Adipocyte (in vitro differentiated cells): ENCODE measurements around the gene ASTN2.

Source experiments
- DNase-seq: peaks from one replicate; pipeline ENCODE4 v3.0.0-alpha.2; 2015; ENCODE audit warnings: low read depth
- H3K27me3 ChIP-seq: replicated peaks from 2 replicates; pipeline ENCODE4 v1.7.0; 2013; ENCODE audit warnings: mild to moderate bottlenecking, low read length, moderate library complexity; ENCODE audit not compliant: control insufficient read depth, insufficient read depth
- H3K36me3 ChIP-seq: 2 replicates; pipeline ENCODE4 v1.7.0; 2013; ENCODE audit warnings: low read length, mild to moderate bottlenecking, moderate library complexity; ENCODE audit not compliant: control insufficient read depth, insufficient read depth, severe bottlenecking
- H3K4me1 ChIP-seq: 2 replicates; pipeline ENCODE4 v1.7.0; 2013; ENCODE audit warnings: mild to moderate bottlenecking, low read length, moderate library complexity; ENCODE audit not compliant: control insufficient read depth, insufficient read depth
- H3K4me3 ChIP-seq: 2 replicates; pipeline ENCODE4 v1.7.0; 2013; ENCODE audit warnings: mild to moderate bottlenecking, low read length, moderate library complexity
- H3K9ac ChIP-seq: 2 replicates; pipeline ENCODE4 v1.7.0; 2013; ENCODE audit warnings: mild to moderate bottlenecking, low read length, moderate library complexity
- H3K9me3 ChIP-seq: 2 replicates; pipeline ENCODE4 v1.7.0; 2013; ENCODE audit warnings: mild to moderate bottlenecking, low read length, moderate library complexity; ENCODE audit not compliant: control insufficient read depth

The ASTN2 gene

DNA sequence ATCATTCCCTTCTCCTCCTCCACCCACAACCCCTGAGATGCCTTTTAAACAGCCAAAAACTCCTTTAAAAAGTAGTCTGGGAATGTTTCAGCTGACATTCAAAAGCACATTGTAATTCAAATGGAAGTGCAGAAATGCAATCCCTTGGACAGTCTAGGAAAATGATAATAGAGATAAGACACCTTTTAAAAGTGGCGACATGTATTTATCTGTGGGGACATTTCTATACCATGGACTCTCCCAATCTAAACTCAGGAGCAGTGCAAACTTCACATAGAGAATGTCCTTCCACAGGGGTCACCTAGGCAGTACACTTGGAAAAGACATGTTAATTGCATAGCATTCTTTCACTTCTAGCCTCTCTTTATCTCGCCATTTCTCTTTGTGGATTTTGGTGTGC lies 694.7 kb downstream of the ASTN2 start:
- H3K4me1 ChIP-seq, result peaks cover 11% of the 10 kb centered on the region
- no peak overlapping the region for H3K9ac ChIP-seq
- no peaks in the 10 kb centered on the region for H3K27me3 ChIP-seq
- no peak overlapping the region for H3K4me3 ChIP-seq
- no peak for DNase-seq
- H3K9me3 ChIP-seq, result no peaks in the 10 kb centered on the region
- no peaks in the 10 kb centered on the region for H3K36me3 ChIP-seq

GRCh38 chr9:116718111-116718510 lies 696.7 kb downstream of the ASTN2 start:
- no peak overlapping the region for H3K4me3 ChIP-seq
- no peak for DNase-seq

GRCh38 chr9:116717150-116717549 lies 697.7 kb downstream of the ASTN2 start:
- DNase-seq, result no peak
- peaks cover 11% of the 10 kb centered on the region for H3K4me1 ChIP-seq

More at GRCh38 chr9:116718111-116718510, 696.7 kb downstream of the ASTN2 start:
- Histone ChIP-seq H3K9me3 (no peaks in the 10 kb centered on the region), H3K36me3 (no peaks in the 10 kb centered on the region), H3K4me1 (peaks cover 11% of the 10 kb centered on the region), H3K9ac (no peak overlapping the region), H3K27me3 (no peaks in the 10 kb centered on the region)

GRCh38 chr9:116716438-116716837 lies 698.4 kb downstream of the ASTN2 start:
- Histone ChIP-seq H3K4me1 (peaks cover 11% of the 10 kb centered on the region), H3K4me3 (peak overlapping the region; percentile 14), H3K9ac (no peak overlapping the region), H3K36me3 (no peaks in the 10 kb centered on the region), H3K27me3 (no peaks in the 10 kb centered on the region), H3K9me3 (no peaks in the 10 kb centered on the region)
- DNase-seq, result no peak

More at GRCh38 chr9:116717150-116717549, 697.7 kb downstream of the ASTN2 start:
- no peaks in the 10 kb centered on the region for H3K9me3 ChIP-seq
- no peak overlapping the region for H3K9ac ChIP-seq
- H3K36me3 ChIP-seq, result no peaks in the 10 kb centered on the region
- peak overlapping the region; percentile 14 for H3K4me3 ChIP-seq
- H3K27me3 ChIP-seq, result no peaks in the 10 kb centered on the region

DNA sequence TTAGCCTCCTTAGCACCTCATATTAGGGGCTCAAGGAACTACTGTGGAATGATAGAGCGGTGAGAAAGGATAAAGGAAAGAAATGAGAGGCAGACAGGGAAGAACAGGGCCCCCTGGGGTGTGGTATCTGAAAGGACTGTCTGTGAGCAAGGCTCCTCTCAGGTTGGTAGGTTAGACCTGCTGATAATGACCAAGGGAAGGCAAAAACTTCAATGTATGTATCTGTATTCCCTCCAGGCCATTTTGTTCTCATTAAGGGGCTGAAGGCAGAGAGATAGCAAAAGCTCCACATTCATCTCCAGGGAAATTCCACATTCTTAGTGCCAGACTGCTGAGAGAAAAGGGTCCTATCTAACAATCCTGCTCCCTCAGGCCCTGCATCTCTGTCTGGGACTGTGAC lies 699.1 kb downstream of the ASTN2 start:
- no peaks in the 10 kb centered on the region for H3K27me3 ChIP-seq
- no peak overlapping the region for H3K9ac ChIP-seq
- no peak for DNase-seq
- H3K36me3 ChIP-seq, result no peaks in the 10 kb centered on the region
- no peaks in the 10 kb centered on the region for H3K9me3 ChIP-seq
- H3K4me1 ChIP-seq, result peaks cover 11% of the 10 kb centered on the region
- no peak overlapping the region for H3K4me3 ChIP-seq

DNA sequence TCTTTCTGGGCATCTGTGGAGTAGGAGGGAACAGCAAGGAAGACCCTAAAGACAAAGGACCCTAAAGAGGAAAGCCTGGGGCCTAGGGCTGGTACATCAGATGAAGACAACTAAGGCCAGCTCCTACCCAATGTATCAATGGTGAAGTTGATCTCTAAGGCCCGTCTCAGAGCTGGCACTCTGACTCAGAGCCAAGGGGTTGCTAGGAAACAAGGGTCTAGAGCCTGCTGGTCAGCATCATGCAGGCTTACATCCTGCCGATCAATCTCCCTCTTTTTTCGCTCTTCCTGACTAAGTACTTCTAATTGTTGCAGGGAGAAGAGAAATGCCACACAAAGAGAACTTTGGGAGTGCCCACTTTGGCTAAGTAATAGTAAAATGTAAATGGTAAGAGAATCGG lies 701.6 kb downstream of the ASTN2 start:
- Histone ChIP-seq H3K9me3 (no peaks in the 10 kb centered on the region), H3K4me1 (peaks cover 11% of the 10 kb centered on the region), H3K27me3 (no peaks in the 10 kb centered on the region), H3K36me3 (no peaks in the 10 kb centered on the region), H3K4me3 (no peak overlapping the region), H3K9ac (no peak overlapping the region)
- DNase-seq, result no peak

GRCh38 chr9:116712781-116713180 lies 702.1 kb downstream of the ASTN2 start:
- peaks cover 11% of the 10 kb centered on the region for H3K4me1 ChIP-seq
- no peaks in the 10 kb centered on the region for H3K9me3 ChIP-seq
- no peaks in the 10 kb centered on the region for H3K27me3 ChIP-seq
- H3K9ac ChIP-seq, result no peak overlapping the region
- DNase-seq, result no peak
- H3K36me3 ChIP-seq, result no peaks in the 10 kb centered on the region
- H3K4me3 ChIP-seq, result no peak overlapping the region

DNA sequence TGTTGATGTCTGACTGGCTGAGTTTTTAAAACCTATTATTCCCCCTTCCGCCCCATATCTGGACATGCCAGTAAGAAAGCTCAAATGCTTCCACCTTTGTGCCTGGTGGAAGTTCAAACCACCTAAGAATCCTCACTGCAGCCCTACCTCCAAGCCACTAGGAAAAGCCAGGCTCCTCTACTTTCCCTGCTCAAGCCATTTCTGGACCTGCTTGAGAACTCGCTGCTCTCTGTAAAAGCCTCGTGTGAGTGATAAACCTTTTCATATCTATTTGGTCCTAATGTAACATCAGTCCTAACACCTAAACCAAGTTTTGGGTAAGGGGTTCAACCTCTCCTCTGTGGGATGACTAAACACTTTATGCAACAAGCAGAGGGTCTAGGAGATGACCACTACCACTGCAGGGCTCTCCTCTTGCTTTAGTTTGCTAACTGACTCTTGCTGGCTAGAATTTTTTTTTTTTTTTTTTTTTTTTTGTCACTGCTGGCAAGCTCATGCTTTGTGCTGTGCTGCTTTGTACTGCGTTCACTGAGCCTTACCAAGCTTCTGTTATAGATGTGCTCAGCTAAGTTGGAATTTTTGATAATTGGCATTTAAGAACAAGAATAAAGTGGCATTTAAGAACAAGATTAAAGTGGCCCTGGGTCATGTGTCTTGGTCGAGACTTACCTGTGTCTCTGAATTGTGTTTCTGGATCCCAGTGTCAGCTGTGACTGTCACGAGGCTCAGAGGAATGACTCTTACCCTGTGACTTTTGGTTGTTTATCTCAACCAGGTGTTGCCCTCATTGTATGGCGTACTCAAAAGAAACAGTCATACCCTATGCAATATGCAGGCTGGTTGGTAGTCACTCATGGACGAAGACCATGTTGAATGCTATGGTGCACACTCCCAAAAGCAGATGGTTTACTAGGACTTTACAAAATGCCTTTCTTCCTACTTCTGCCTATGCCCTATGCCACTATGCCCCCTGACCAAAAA lies 708.3 kb downstream of the ASTN2 start:
- H3K36me3 ChIP-seq, result no peaks in the 10 kb centered on the region
- H3K4me3 ChIP-seq, result no peak overlapping the region
- no peaks in the 10 kb centered on the region for H3K9me3 ChIP-seq
- DNase-seq, result no peak
- H3K27me3 ChIP-seq, result no peaks in the 10 kb centered on the region
- H3K9ac ChIP-seq, result no peak overlapping the region
- peaks cover 6% of the 10 kb centered on the region for H3K4me1 ChIP-seq

DNA sequence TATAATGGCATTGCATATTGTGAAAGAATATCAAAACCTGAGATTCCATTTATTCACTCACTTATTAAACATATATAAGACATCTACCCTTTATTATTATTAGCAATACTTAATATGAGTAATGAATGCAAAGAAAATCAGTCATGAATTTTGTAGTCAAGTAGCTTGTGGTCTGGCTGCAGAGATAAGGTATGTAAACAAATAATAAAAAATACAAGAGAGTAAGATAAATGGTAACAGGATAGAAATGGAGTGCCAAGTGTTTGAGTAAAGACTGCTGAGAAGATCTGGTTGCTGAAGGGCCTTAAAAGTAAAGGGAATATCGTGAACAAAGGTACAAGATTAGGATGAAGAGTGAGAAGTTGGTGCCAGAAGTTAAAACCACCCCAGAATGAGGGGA lies 709.3 kb downstream of the ASTN2 start:
- Histone ChIP-seq H3K36me3 (peaks cover 5% of the 10 kb centered on the region), H3K27me3 (no peaks in the 10 kb centered on the region), H3K4me1 (peaks cover 13% of the 10 kb centered on the region)

DNA sequence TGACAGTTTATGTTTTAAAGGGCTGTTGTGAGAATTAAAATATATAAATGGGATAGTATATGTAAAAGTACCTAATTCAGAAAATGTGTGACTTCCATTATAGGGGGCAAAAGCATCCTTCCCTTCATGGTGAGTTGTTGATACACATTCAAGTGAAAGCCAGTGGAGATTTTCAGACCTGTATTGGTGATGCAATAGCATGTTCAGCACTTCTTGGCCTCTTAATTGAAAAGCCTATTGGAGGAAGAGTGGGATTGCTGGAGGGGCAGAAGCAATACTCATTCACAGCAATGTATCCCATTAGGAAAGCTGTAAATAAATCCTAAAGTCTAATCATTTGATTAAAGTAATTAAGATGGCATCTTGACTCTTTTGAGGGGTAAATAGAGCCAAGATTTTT lies 710.4 kb downstream of the ASTN2 start:
- DNase-seq, result no peak
- no peaks in the 10 kb centered on the region for H3K9me3 ChIP-seq

More for the DNA sequence above, 709.3 kb downstream of the ASTN2 start:
- no peak for DNase-seq
- H3K9ac ChIP-seq, result no peak overlapping the region
- H3K9me3 ChIP-seq, result no peaks in the 10 kb centered on the region
- H3K4me3 ChIP-seq, result no peak overlapping the region

GRCh38 chr9:116703634-116704033 lies 711.2 kb downstream of the ASTN2 start:
- Histone ChIP-seq H3K4me3 (no peak overlapping the region), H3K9ac (no peak overlapping the region), H3K27me3 (no peaks in the 10 kb centered on the region), H3K4me1 (peaks cover 13% of the 10 kb centered on the region), H3K36me3 (peaks cover 24% of the 10 kb centered on the region), H3K9me3 (no peaks in the 10 kb centered on the region)
- DNase-seq, result no peak

More for the DNA sequence above, 710.4 kb downstream of the ASTN2 start:
- H3K27me3 ChIP-seq, result no peaks in the 10 kb centered on the region
- H3K4me1 ChIP-seq, result peaks cover 13% of the 10 kb centered on the region
- no peak overlapping the region for H3K9ac ChIP-seq
- peaks cover 16% of the 10 kb centered on the region for H3K36me3 ChIP-seq
- H3K4me3 ChIP-seq, result no peak overlapping the region
